ENCODE data around the gene LLCFC1. TPM values are rescaled to one million over a fixed set of nuclear protein-coding genes. Genes with fewer than 3 reads are reported as not detected.

The LLCFC1 gene
- polyA plus RNA-seq, 1 experiment: not detected

DNA sequence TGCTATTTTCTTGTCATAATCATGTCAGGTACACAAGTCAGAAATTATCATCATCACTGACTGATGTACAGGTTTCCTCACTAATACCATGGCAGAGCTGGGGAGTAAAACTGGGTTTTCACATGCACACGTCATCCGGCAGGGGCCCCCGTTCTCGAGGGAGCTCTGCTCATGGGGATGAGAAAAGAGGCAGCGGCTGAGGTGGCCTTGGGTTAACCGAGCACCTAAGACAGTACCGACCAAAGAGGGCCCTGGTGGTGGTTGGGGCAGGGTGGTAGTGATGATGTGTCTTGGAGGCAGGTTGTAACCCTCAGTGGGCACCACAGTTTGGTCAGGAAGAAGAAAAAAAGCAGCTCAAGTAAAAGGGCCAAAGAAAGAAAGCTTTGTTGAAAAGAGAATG lies 41.6 kb upstream of the LLCFC1 start:
- Histone ChIP-seq H3K36me3 (ENCODE audit: control insufficient read depth, insufficient read depth, low read length) (no peaks in the 10 kb centered on the region), H3K27me3 (ENCODE audit: control insufficient read depth, insufficient read depth, low read length) (no peaks in the 10 kb centered on the region), H3K4me3 (ENCODE audit: low read depth, low read length) (no peak overlapping the region)
- POLR2A ChIA-PET: no interaction called here
- CTCF ChIA-PET: interaction anchor here (1.0 kb wide), 1 partner anchor 17 kb away, joined by 3 read pairs; no protein-coding TSS in a partner anchor
- DNase-seq (ENCODE audit: low read depth): no peak
- TF ChIP-seq, protein P1, sequence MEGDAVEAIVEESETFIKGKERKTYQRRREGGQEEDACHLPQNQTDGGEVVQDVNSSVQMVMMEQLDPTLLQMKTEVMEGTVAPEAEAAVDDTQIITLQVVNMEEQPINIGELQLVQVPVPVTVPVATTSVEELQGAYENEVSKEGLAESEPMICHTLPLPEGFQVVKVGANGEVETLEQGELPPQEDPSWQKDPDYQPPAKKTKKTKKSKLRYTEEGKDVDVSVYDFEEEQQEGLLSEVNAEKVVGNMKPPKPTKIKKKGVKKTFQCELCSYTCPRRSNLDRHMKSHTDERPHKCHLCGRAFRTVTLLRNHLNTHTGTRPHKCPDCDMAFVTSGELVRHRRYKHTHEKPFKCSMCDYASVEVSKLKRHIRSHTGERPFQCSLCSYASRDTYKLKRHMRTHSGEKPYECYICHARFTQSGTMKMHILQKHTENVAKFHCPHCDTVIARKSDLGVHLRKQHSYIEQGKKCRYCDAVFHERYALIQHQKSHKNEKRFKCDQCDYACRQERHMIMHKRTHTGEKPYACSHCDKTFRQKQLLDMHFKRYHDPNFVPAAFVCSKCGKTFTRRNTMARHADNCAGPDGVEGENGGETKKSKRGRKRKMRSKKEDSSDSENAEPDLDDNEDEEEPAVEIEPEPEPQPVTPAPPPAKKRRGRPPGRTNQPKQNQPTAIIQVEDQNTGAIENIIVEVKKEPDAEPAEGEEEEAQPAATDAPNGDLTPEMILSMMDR (IDR thresholded peaks at IDR 0.05; ENCODE audit: insufficient read depth, low read depth, low read length): no peak

DNA sequence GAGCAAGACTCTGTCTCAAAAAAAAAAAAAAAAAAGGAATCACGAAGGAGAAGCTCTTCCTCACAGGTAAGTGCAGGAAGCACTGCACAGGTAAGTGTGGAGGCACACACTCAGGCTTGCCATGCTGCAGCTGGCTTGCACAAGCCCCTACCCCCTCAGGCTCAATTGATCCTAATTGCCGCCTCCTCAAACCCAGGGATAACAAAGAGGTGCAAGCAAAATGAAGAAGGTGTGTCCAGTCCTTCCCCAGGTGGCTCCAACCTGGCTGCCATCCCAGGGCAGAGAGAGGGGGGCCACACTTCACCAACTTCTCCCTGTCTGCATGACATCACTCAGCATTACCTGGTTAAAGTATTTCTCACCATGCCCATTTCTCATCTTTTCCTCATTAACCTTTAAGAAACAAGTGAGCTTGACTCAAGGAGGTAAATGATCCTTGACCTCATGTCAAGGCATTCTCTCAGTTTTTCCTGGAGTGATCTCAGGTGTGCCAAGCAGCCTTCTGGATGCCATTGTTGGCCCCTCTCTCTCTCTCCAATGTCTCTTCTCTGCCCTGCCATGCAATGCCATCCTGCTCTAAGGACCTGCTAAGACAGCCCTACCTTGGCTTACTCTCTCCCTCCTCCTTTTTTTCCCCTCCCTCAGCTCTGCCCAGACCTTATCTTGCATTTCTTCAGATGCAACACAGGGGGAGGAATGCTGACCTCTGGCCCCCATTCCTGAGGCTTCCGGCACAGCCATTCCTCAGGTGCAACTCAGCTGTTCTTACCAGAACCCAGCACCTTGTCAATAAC lies 40.7 kb upstream of the LLCFC1 start:
- no peaks in the 10 kb centered on the region for H3K27me3 ChIP-seq (ENCODE audit: control insufficient read depth, insufficient read depth, low read length)
- ChIA-PET CTCF (no interaction called here), POLR2A (no interaction called here)
- TF ChIP-seq, protein P1 (IDR thresholded peaks at IDR 0.05; ENCODE audit: insufficient read depth, low read depth, low read length): no peak
- H3K36me3 ChIP-seq (ENCODE audit: control insufficient read depth, insufficient read depth, low read length): no peaks in the 10 kb centered on the region
- no peak overlapping the region for H3K4me3 ChIP-seq (ENCODE audit: low read depth, low read length)
- DNase-seq (ENCODE audit: low read depth): no peak

DNA sequence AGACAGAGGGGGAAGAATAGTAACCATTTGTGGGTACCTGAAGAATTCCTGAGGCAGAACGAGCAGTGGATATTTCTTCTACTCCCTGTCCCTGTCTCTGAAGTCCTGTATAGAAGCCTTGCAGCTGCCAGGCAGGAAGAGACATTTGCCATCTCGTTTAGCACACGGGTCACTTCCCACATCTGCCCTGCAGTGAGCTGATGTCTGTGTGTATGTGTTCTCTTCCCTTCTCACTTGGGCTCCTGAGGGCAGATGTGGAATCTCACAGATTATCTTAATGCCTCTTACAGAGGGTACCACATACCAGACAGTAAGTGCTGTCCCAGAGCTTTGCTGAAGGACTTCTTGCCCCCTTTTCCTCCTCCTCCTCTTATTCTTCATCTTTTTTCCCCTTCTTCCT lies 39.6 kb upstream of the LLCFC1 start:
- CTCF ChIA-PET: no interaction called here

DNA sequence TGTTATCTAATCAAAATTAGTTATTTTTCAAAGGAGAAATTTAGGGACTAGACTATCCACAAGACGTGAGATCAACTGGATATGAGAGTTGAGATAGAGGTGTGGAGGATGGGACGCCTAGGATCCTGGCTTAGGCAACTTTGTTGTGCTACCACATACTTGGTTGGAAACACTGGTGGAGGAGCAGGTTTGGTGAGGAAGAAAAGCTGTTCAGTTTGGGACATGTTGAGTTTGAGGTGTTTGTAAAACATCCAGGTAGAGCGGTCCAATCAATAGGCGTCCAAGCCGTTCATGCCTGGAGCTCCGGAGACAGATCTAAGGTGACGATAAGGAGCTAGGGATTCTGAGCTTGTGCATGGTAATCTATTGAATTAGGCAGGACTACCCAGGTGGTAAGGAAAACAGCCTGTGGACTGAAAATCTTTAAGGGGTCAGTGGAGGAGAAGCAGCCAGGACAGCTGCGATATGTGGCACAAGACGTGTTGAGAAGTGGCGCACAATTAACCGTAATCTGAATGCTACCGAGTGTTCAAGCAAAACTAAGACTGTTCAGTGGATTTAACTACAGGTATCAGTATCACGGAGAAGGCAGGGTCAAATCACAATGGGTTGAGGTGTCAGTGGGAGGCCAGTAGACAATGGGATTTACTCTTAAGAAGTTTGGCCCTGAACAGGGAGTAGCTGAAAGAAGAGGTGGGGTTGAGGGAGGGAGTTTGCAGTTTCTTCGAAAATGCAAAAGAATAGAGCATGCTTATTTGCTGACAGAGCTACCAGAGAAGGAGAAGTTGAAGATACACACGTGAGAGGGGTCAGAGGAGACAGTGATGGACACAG lies 37.6 kb upstream of the LLCFC1 start:
- Histone ChIP-seq H3K36me3 (ENCODE audit: control insufficient read depth, insufficient read depth, low read length) (no peaks in the 10 kb centered on the region), H3K4me3 (ENCODE audit: low read depth, low read length) (no peak overlapping the region), H3K27me3 (ENCODE audit: control insufficient read depth, insufficient read depth, low read length) (no peaks in the 10 kb centered on the region)
- no peak for DNase-seq (ENCODE audit: low read depth)
- TF ChIP-seq, protein P1 (IDR thresholded peaks at IDR 0.05; ENCODE audit: insufficient read depth, low read depth, low read length): no peak
- POLR2A ChIA-PET: interaction anchor here (0.6 kb wide), 1 partner anchor 81 kb away, joined by 7 read pairs; no protein-coding TSS in a partner anchor
- CTCF ChIA-PET: interaction anchor here (0.7 to 0.9 kb wide), 2 partner anchors 8 to 14 kb away, joined by 3 read pairs; no protein-coding TSS in a partner anchor

More for the DNA sequence above, 39.6 kb upstream of the LLCFC1 start:
- TF ChIP-seq, protein P1 (IDR thresholded peaks at IDR 0.05; ENCODE audit: insufficient read depth, low read depth, low read length): no peak
- no peak overlapping the region for H3K4me3 ChIP-seq (ENCODE audit: low read depth, low read length)
- H3K36me3 ChIP-seq (ENCODE audit: control insufficient read depth, insufficient read depth, low read length): no peaks in the 10 kb centered on the region
- no peaks in the 10 kb centered on the region for H3K27me3 ChIP-seq (ENCODE audit: control insufficient read depth, insufficient read depth, low read length)
- DNase-seq (ENCODE audit: low read depth): no peak
- POLR2A ChIA-PET: no interaction called here

DNA sequence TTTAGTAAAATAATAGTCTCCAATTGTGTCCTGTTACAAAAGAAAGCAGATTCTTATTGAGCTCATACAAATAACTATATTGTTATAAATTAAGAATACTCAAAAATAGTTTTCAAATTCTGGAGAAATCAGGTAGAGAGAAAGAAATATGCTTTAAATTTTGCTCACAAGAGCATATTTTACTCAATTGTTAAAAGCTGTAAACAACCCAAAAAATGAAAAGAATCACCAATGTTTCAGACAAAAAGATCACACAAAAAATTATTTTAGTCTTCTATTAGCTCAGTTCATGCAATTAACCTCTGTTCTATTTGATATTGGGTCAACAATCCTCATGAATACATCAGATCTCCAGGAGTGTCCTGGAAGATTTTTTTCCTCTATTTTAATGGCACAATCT lies 35.2 kb upstream of the LLCFC1 start:
- Histone ChIP-seq H3K4me3 (ENCODE audit: low read depth, low read length) (no peak overlapping the region), H3K36me3 (ENCODE audit: control insufficient read depth, insufficient read depth, low read length) (no peaks in the 10 kb centered on the region), H3K27me3 (ENCODE audit: control insufficient read depth, insufficient read depth, low read length) (no peaks in the 10 kb centered on the region)
- POLR2A ChIA-PET: no interaction called here
- TF ChIP-seq, protein P1 (IDR thresholded peaks at IDR 0.05; ENCODE audit: insufficient read depth, low read depth, low read length): no peak
- CTCF ChIA-PET: interaction anchor here (0.9 kb wide), 1 partner anchor 100 kb away, joined by 3 read pairs; no protein-coding TSS in a partner anchor
- no peak for DNase-seq (ENCODE audit: low read depth)
